NT2/D1 (cell line): ENCODE data around the gene SYPL1.

ENCODE experiments used
- SUZ12 ChIP-seq: IDR thresholded peaks from 2 replicates; pipeline ENCODE4 v1.6.1; 2011; ENCODE audit not compliant: insufficient read length, insufficient read depth; ENCODE audit errors: extremely low read depth
- YY1 ChIP-seq: IDR thresholded peaks from 2 replicates; pipeline ENCODE4 v1.6.1; 2011; ENCODE audit not compliant: insufficient read length, insufficient read depth
- ZNF274 ChIP-seq: IDR thresholded peaks from 2 replicates; pipeline ENCODE4 v1.6.1; 2011; ENCODE audit warnings: mild to moderate bottlenecking, low read depth, low read length

- TF ChIP-seq YY1, result no peak
- TF ChIP-seq ZNF274, result no peak
- TF ChIP-seq SUZ12, result no peak
These were observed 2.7 kb upstream of the SYPL1 start for GRCh38 chr7:106114716-106115383.
